ENCODE measurements around the gene TAF1A. TPM values are rescaled to one million over a fixed set of nuclear protein-coding genes. Genes with fewer than 3 reads are reported as not detected.

TAF1A gene
- total RNA-seq, 4 donors from 2014 or later, result 2.5 to 4.5 (median 3.9) TPM

- DNase-seq (ENCODE audit: extremely low spot score), result no peak
- Histone ChIP-seq H3K4me1 (no peaks in the 10 kb centered on the region), H3K4me3 (no peak overlapping the region), H3K27me3 (no peaks in the 10 kb centered on the region), H3K27ac (replicated peaks in 1 of 4) (no peak overlapping the region), H3K9me3 (no peaks in the 10 kb centered on the region), H3K36me3 (peaks cover 12 to 47% (median 38%) of the 10 kb centered on the region in 4 donors)
- TF ChIP-seq POLR2A (IDR thresholded peaks at IDR 0.05; ENCODE audit: low read depth), result no peak
- no peak for TF ChIP-seq EP300 (IDR thresholded peaks at IDR 0.05)
- TF ChIP-seq POLR2AphosphoS5 (IDR thresholded peaks at IDR 0.05), result no peak
- TF ChIP-seq, protein P1, sequence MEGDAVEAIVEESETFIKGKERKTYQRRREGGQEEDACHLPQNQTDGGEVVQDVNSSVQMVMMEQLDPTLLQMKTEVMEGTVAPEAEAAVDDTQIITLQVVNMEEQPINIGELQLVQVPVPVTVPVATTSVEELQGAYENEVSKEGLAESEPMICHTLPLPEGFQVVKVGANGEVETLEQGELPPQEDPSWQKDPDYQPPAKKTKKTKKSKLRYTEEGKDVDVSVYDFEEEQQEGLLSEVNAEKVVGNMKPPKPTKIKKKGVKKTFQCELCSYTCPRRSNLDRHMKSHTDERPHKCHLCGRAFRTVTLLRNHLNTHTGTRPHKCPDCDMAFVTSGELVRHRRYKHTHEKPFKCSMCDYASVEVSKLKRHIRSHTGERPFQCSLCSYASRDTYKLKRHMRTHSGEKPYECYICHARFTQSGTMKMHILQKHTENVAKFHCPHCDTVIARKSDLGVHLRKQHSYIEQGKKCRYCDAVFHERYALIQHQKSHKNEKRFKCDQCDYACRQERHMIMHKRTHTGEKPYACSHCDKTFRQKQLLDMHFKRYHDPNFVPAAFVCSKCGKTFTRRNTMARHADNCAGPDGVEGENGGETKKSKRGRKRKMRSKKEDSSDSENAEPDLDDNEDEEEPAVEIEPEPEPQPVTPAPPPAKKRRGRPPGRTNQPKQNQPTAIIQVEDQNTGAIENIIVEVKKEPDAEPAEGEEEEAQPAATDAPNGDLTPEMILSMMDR (IDR thresholded peaks at IDR 0.05), result no peak
- intact Hi-C loops (cut with DNase I), result no loop called here
- WGBS, result 88% methylated on average over 2 of the region's 2 CpGs
These were observed 33.6 kb downstream of the TAF1A start for GRCh38 chr1:222555992-222556615.

- Histone ChIP-seq H3K27me3 (no peaks in the 10 kb centered on the region), H3K9me3 (no peaks in the 10 kb centered on the region), H3K36me3 (peaks cover 0 to 28% (median 24%) of the 10 kb centered on the region in 4 donors), H3K4me3 (no peak overlapping the region), H3K27ac (replicated peaks in 1 of 4) (no peak overlapping the region), H3K4me1 (no peaks in the 10 kb centered on the region)
- intact Hi-C loops (cut with DNase I), result no loop called here
- WGBS, result 96% methylated on average over 5 of the region's 5 CpGs
- TF ChIP-seq POLR2A (IDR thresholded peaks at IDR 0.05; ENCODE audit: low read depth), result no peak
- TF ChIP-seq POLR2AphosphoS5 (IDR thresholded peaks at IDR 0.05), result no peak
- no peak for TF ChIP-seq EP300 (IDR thresholded peaks at IDR 0.05)
- TF ChIP-seq, protein P1 (IDR thresholded peaks at IDR 0.05), result no peak
- no peak for DNase-seq (ENCODE audit: extremely low spot score)
These were observed 35.6 kb downstream of the TAF1A start for GRCh38 chr1:222554177-222554576.

DNA sequence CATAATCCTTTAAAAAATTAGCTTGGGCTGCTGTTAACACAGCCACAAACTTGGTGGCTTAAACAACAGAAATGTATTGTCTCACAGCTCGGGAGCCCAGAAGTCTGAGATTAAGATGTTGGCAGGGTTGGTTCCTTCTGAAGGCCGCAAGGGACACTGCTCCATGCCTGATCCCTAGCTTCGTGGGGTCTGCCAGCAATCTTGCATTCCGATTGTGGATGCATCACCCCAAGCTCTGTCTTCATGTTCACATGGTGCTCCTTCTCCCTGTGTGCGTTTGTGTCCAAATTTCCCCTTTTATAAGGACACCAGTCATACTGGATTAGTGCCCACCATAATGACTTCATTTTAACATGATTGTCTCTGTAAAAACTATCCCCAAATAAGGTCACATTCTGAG lies 36.9 kb downstream of the TAF1A start:
- Histone ChIP-seq H3K27me3 (no peaks in the 10 kb centered on the region), H3K4me3 (no peak overlapping the region), H3K36me3 (peaks cover 0 to 21% (median 19%) of the 10 kb centered on the region in 4 donors), H3K4me1 (no peaks in the 10 kb centered on the region), H3K9me3 (no peaks in the 10 kb centered on the region), H3K27ac (replicated peaks in 1 of 4) (no peak overlapping the region)
- 68% methylated on average over 5 of the region's 5 CpGs for WGBS
- intact Hi-C loops (cut with DNase I), result no loop called here
- TF ChIP-seq EP300 (IDR thresholded peaks at IDR 0.05), result no peak
- TF ChIP-seq POLR2A (IDR thresholded peaks at IDR 0.05; ENCODE audit: low read depth), result no peak
- no peak for TF ChIP-seq POLR2AphosphoS5 (IDR thresholded peaks at IDR 0.05)
- TF ChIP-seq, protein P1 (IDR thresholded peaks at IDR 0.05), result no peak
- no peak for DNase-seq (ENCODE audit: extremely low spot score)

GRCh38 chr1:222547944-222548671 lies 41.6 kb downstream of the TAF1A start, which contains the start of gene HHIPL2:
Gene HHIPL2, minus strand, starts transcription at chr1:222548104. Its CDS starts 60 bp downstream, at chr1:222548044.
- Histone ChIP-seq H3K4me3 (no peak within 1 kb of the TSS), H3K36me3 (no peaks in the 10 kb centered on the region), H3K4me1 (no peaks in the 10 kb centered on the region), H3K27ac (replicated peaks in 1 of 4) (no peak within 1 kb of the TSS), H3K27me3 (peaks cover 0 to 34% (median 0%) of the 10 kb centered on the region in 4 donors), H3K9me3 (no peaks in the 10 kb centered on the region)
- TF ChIP-seq POLR2AphosphoS5 (IDR thresholded peaks at IDR 0.05) (no peak), POLR2A (IDR thresholded peaks at IDR 0.05; ENCODE audit: low read depth) (no peak), EP300 (IDR thresholded peaks at IDR 0.05) (no peak)
- TF ChIP-seq, protein P1 (IDR thresholded peaks at IDR 0.05), result no peak
- 59% methylated on average over 7 of the region's 8 CpGs for WGBS
- no peak for DNase-seq (ENCODE audit: extremely low spot score)
- intact Hi-C loops (cut with DNase I), result no loop called here
